Common myeloid progenitor, CD34-positive (primary cell): ENCODE results near the gene ECEL1.
"Not testable (repeated sequence)": the region's sequence is repeated elsewhere in the genome, so short reads cannot be mapped to it uniquely, and the experiment has no call there.

Source experiments
- CTCF ChIA-PET: fragments of 350-600 bp; sonication (Branson Sonifier 250); formaldehyde crosslinking; loops from one replicate; lab custom pipeline; 2021; ENCODE audit warnings: antibody characterized with exemption; lab: Charles Lee
- POLR2A ChIA-PET: fragments of 350-600 bp; sonication (Branson Sonifier 250); formaldehyde crosslinking; loops from one replicate; lab custom pipeline; 2021; ENCODE audit warnings: antibody characterized with exemption; lab: Charles Lee
- DNase-seq, 3 donors: peaks; one replicate each; pipeline versions ENCODE4 v3.0.0 to v3.0.0-alpha.2; 2013
- H3K27ac ChIP-seq, 2 experiments: 1 replicate in 1 of 2; 2 replicates in 1 of 2; pipeline ENCODE4 v1.7.0; 2013; ENCODE audit warnings: inconsistent platforms in 2 of 2, low read length in 2 of 2, mild to moderate bottlenecking in 2 of 2, low read depth in 1 of 2, moderate library complexity in 1 of 2; ENCODE audit not compliant: severe bottlenecking in 2 of 2, insufficient read depth in 1 of 2, poor library complexity in 1 of 2
- H3K27me3 ChIP-seq, 5 experiments: replicated peaks in 2 of 5; 1 replicate in 3 of 5; 2 replicates in 2 of 5; pipeline versions ENCODE4 v1.6.1 to v1.7.0; 2013; ENCODE audit warnings: low read length in 4 of 5, mild to moderate bottlenecking in 2 of 5, moderate library complexity in 2 of 5, inconsistent platforms in 1 of 5; ENCODE audit not compliant: insufficient read depth in 5 of 5, control insufficient read depth in 4 of 5
- H3K36me3 ChIP-seq, 4 experiments: 1 replicate in 2 of 4; 2 replicates in 2 of 4; pipeline versions ENCODE4 v1.6.1 to v1.7.0; 2013; ENCODE audit warnings: low read length in 3 of 4, control low read depth in 1 of 4, mild to moderate bottlenecking in 1 of 4; ENCODE audit not compliant: control insufficient read depth in 4 of 4, insufficient read depth in 4 of 4
- H3K4me1 ChIP-seq, 4 experiments: 1 replicate in 3 of 4; 2 replicates in 1 of 4; pipeline versions ENCODE4 v1.6.1 to v1.7.1; 2013; ENCODE audit warnings: low read length in 3 of 4, mild to moderate bottlenecking in 3 of 4, control low read depth in 1 of 4, inconsistent platforms in 1 of 4, moderate library complexity in 1 of 4; ENCODE audit not compliant: control insufficient read depth in 4 of 4, insufficient read depth in 4 of 4; ENCODE audit errors: control extremely low read depth in 1 of 4
- H3K4me3 ChIP-seq, 7 experiments: 1 replicate in 4 of 7; 2 replicates in 3 of 7; pipeline versions ENCODE4 v1.5.1 to v1.7.0; 2013; ENCODE audit warnings: mild to moderate bottlenecking in 7 of 7, low read length in 6 of 7, moderate library complexity in 6 of 7, inconsistent platforms in 2 of 7, low read depth in 2 of 7, control low read depth in 1 of 7; ENCODE audit not compliant: insufficient read depth in 4 of 7, control insufficient read depth in 1 of 7; ENCODE audit errors: extremely low read depth in 1 of 7
- H3K9me3 ChIP-seq, 5 experiments: 1 replicate in 4 of 5; 2 replicates in 1 of 5; pipeline versions ENCODE4 v1.6.1 to v1.7.1; 2013; ENCODE audit warnings: low read length in 4 of 5, mild to moderate bottlenecking in 2 of 5, inconsistent platforms in 1 of 5, low read depth in 1 of 5, moderate library complexity in 1 of 5; ENCODE audit not compliant: control insufficient read depth in 4 of 5, insufficient read depth in 2 of 5; ENCODE audit errors: control extremely low read depth in 1 of 5
- WGBS: methylation state at CpG from one replicate; pipeline ENCODE4 v1.1.5; 2013; ENCODE audit not compliant: insufficient coverage; 5-methylcytosine and 5-hydroxymethylcytosine counted together

The ECEL1 gene

GRCh38 chr2:232451645-232452044, 36.0 kb downstream of the ECEL1 start:
- H3K9me3 ChIP-seq, H3K27ac ChIP-seq, H3K4me3 ChIP-seq, H3K36me3 ChIP-seq, H3K4me1 ChIP-seq, DNase-seq, POLR2A ChIA-PET, H3K27me3 ChIP-seq, CTCF ChIA-PET: not testable (repeated sequence)
- 95% methylated on average over 3 of the region's 3 CpGs for WGBS

GRCh38 chr2:232449964-232450363, 37.7 kb downstream of the ECEL1 start:
- Histone ChIP-seq H3K4me3 (no peak overlapping the region), H3K9me3 (no peaks in the 10 kb centered on the region), H3K27me3 (no peaks in the 10 kb centered on the region), H3K4me1 (no peaks in the 10 kb centered on the region), H3K27ac (no peak overlapping the region), H3K36me3 (no peaks in the 10 kb centered on the region)
- WGBS: 54% methylated on average over 12 of the region's 12 CpGs
- no peak for DNase-seq
- ChIA-PET POLR2A (no interaction called here), CTCF (no interaction called here)

DNA sequence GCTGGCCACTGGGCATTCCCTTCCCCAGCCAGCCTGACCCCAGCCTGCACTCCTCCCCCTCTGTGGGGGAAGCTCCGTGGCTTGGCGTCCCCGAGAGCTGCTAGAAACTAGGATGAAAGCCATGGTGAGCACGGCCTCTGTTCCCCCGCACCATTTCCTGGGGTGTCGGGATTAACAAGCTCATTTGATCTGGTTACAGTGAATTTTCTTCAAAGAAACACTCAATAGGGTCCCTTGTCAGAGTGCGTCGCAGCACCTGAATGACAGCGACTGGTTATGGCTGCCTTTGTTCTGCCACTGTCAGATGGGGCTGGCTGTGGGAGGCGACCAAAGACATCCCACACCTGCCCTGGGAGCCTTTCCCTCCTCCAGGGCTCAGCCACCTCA, 39.3 kb downstream of the ECEL1 start:
- DNase-seq: no peak
- H3K36me3 ChIP-seq: no peaks in the 10 kb centered on the region
- H3K4me1 ChIP-seq: no peaks in the 10 kb centered on the region
- H3K27ac ChIP-seq: no peak overlapping the region
- no peaks in the 10 kb centered on the region for H3K27me3 ChIP-seq
- 63% methylated on average over 8 of the region's 10 CpGs for WGBS
- CTCF ChIA-PET: interaction anchor here (1.1 to 3.0 kb wide), 2 partner anchors 45 to 73 kb away, joined by 3 to 29 read pairs; partner anchors contain the start of gene PRSS56
- H3K9me3 ChIP-seq: no peaks in the 10 kb centered on the region
- no peak overlapping the region for H3K4me3 ChIP-seq
- POLR2A ChIA-PET: no interaction called here

DNA sequence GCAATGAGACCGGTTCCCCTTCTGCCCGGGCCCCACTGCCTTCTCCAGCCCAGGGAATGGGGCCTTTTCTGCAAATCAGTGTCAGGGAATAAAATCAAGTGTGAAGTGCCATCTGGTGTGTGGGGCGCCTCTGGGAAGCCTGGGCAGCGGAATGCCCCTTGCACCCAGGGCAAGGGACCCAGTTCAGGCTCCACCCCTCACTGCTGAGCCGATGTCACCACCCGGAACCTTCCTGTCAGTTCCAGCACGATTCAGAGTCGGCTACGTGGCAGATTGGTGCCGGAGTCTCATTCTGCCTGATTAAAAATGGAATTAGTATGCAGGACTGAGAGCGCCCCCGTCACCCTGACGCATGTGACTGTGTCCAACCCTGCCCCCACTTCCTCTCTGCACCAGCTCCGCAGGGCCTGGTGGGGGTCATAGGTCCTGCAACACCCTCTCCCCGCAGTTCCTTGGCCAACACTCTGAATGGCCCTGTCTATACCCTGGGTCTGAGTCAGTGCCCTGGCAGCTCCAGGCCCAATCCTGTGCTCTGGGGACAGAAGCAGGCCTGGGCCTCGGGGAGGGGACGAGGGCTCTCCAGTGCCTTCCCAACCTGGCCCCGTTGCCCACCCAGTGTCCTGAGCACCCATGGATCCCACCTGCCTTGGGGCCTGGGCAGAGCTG, 39.9 kb downstream of the ECEL1 start:
- POLR2A ChIA-PET: no interaction called here
- Histone ChIP-seq H3K27me3 (no peaks in the 10 kb centered on the region), H3K4me1 (no peaks in the 10 kb centered on the region), H3K27ac (no peak overlapping the region), H3K9me3 (no peaks in the 10 kb centered on the region), H3K36me3 (no peaks in the 10 kb centered on the region), H3K4me3 (no peak overlapping the region)
- no peak for DNase-seq
- CTCF ChIA-PET: interaction anchor here (0.6 to 3.0 kb wide), 6 partner anchors 20 to 95 kb away, joined by 3 to 29 read pairs (median 3); partner anchors contain the start of gene PRSS56
- WGBS: 94% methylated on average over 17 of the region's 18 CpGs

- H3K36me3 ChIP-seq: no peaks in the 10 kb centered on the region
- no peaks in the 10 kb centered on the region for H3K9me3 ChIP-seq
- ChIA-PET POLR2A (no interaction called here), CTCF (interaction anchor here (0.6 to 3.0 kb wide), 11 partner anchors 20 to 541 kb away, joined by 3 to 29 read pairs (median 3); partner anchors contain the start of genes CHRNG and PRSS56)
- H3K27me3 ChIP-seq: no peaks in the 10 kb centered on the region
- no peak for DNase-seq
- H3K4me3 ChIP-seq: no peak overlapping the region
- no peak overlapping the region for H3K27ac ChIP-seq
- 82% methylated on average over 8 of the region's 9 CpGs for WGBS
- no peaks in the 10 kb centered on the region for H3K4me1 ChIP-seq
Measured at GRCh38 chr2:232447091-232447620, 40.5 kb downstream of the ECEL1 start.

GRCh38 chr2:232446266-232446777, 41.3 kb downstream of the ECEL1 start:
- H3K27me3 ChIP-seq, H3K4me3 ChIP-seq, H3K27ac ChIP-seq, H3K9me3 ChIP-seq, H3K4me1 ChIP-seq, DNase-seq, POLR2A ChIA-PET, H3K36me3 ChIP-seq: not testable (repeated sequence)
- 47% methylated on average over 5 of the region's 9 CpGs for WGBS
- CTCF ChIA-PET: interaction anchor here (0.8 to 3.0 kb wide), 8 partner anchors 30 to 540 kb away, joined by 3 to 29 read pairs (median 3); partner anchors contain the start of genes CHRNG and PRSS56
